ENCODE results near the gene ATP5PF. TPM values are rescaled to one million over a fixed set of nuclear protein-coding genes. Genes with fewer than 3 reads are reported as not detected.

Gene ATP5PF
- total and polyA plus RNA-seq, 2 experiments from 2014 or later: 127 to 751 TPM

GRCh38 chr21:25760061-25760460, 25.4 kb upstream of the ATP5PF start:
- Histone ChIP-seq H3K36me3 (ENCODE audit: insufficient read depth) (peaks cover 19% of the 10 kb centered on the region), H3K27ac (ENCODE audit: low read depth) (no peak overlapping the region), H3K4me2 (no peak overlapping the region), H3F3A (replicated peaks; ENCODE audit: low read depth) (no peaks in the 10 kb centered on the region), H3K9me2 (ENCODE audit: insufficient read depth) (no peaks in the 10 kb centered on the region), H3K79me2 (replicated peaks; ENCODE audit: insufficient read depth) (no peaks in the 10 kb centered on the region), H3K4me1 (ENCODE audit: insufficient read depth) (no peaks in the 10 kb centered on the region), H2AFZ (no peak overlapping the region), H3K27me3 (ENCODE audit: insufficient read depth) (no peaks in the 10 kb centered on the region), H4K20me1 (replicated peaks; ENCODE audit: insufficient read depth) (0 out of 2 replicates have a peak, but pooled peaks cover 6% of the 10 kb centered on the region), H3K4me3 (no peak overlapping the region)
- Mint-ChIP-seq H3K9me3 (no peaks in the 10 kb centered on the region), H3K4me1 (no peaks in the 10 kb centered on the region), H3K27me3 (ENCODE audit: insufficient read depth, low read depth, poor library complexity) (peaks cover 2% of the 10 kb centered on the region), H3K4me3 (no peak overlapping the region), H3K27ac (no peak overlapping the region), H3K36me3 (ENCODE audit: low read depth) (peaks cover 30% of the 10 kb centered on the region)
- DNase-seq (ENCODE audit: low spot score): no peak
- TF ChIP-seq REST (IDR thresholded peaks at IDR 0.05; ENCODE audit: unreplicated experiment) (no peak), POLR2AphosphoS5 (IDR thresholded peaks at IDR 0.05; ENCODE audit: low read depth) (no peak), EZH2 (IDR thresholded peaks at IDR 0.05; ENCODE audit: low read depth, unreplicated experiment) (no peak)
- no peak for ATAC-seq

- H3K27ac Mint-ChIP-seq: no peak overlapping the region
- Histone ChIP-seq H3K27me3 (ENCODE audit: insufficient read depth) (no peaks in the 10 kb centered on the region), H3K4me1 (ENCODE audit: insufficient read depth) (no peaks in the 10 kb centered on the region), H3K27ac (ENCODE audit: low read depth) (no peak overlapping the region), H4K20me1 (replicated peaks; ENCODE audit: insufficient read depth) (0 out of 2 replicates have a peak, but pooled peaks cover 6% of the 10 kb centered on the region), H3K4me2 (no peak overlapping the region), H3K4me3 (no peak overlapping the region), H3F3A (replicated peaks; ENCODE audit: low read depth) (no peaks in the 10 kb centered on the region), H3K9me2 (ENCODE audit: insufficient read depth) (no peaks in the 10 kb centered on the region), H3K36me3 (ENCODE audit: insufficient read depth) (peaks cover 14% of the 10 kb centered on the region), H3K79me2 (replicated peaks; ENCODE audit: insufficient read depth) (no peaks in the 10 kb centered on the region), H2AFZ (no peak overlapping the region)
- ATAC-seq (no peak), DNase-seq (ENCODE audit: low spot score) (no peak)
- peaks cover 30% of the 10 kb centered on the region for H3K36me3 Mint-ChIP-seq (ENCODE audit: low read depth)
- no peaks in the 10 kb centered on the region for H3K4me1 Mint-ChIP-seq
- H3K9me3 Mint-ChIP-seq: no peaks in the 10 kb centered on the region
- H3K27me3 Mint-ChIP-seq (ENCODE audit: insufficient read depth, low read depth, poor library complexity): peaks cover 2% of the 10 kb centered on the region
- no peak overlapping the region for H3K4me3 Mint-ChIP-seq
- TF ChIP-seq CREB1 (CRISPR knock-in tag; IDR thresholded peaks at IDR 0.05; ENCODE audit: low read depth): no peak
- TF ChIP-seq EZH2 (IDR thresholded peaks at IDR 0.05; ENCODE audit: low read depth, unreplicated experiment): no peak
- no peak for TF ChIP-seq NANOG (IDR thresholded peaks at IDR 0.05; ENCODE audit: borderline replicate concordance)
- no peak for TF ChIP-seq JUNB (IDR thresholded peaks at IDR 0.05; ENCODE audit: unreplicated experiment)
- no peak for TF ChIP-seq EZH2phosphoT487 (IDR thresholded peaks at IDR 0.05; ENCODE audit: unreplicated experiment)
- TF ChIP-seq CTCF (conservative IDR thresholded peaks at IDR 0.05; ENCODE audit: low read depth in 2 of 2): no peak
- no peak for TF ChIP-seq ZNF331 (CRISPR knock-in tag; IDR thresholded peaks at IDR 0.05; ENCODE audit: low read depth)
- no peak for TF ChIP-seq STAT1 (IDR thresholded peaks at IDR 0.05; ENCODE audit: unreplicated experiment)
- TF ChIP-seq ZNF114 (CRISPR knock-in tag; IDR thresholded peaks at IDR 0.05): no peak
- TF ChIP-seq POLR2AphosphoS5 (IDR thresholded peaks at IDR 0.05; ENCODE audit: low read depth): no peak
- TF ChIP-seq REST (IDR thresholded peaks at IDR 0.05; ENCODE audit: unreplicated experiment): no peak
- no peak for TF ChIP-seq ETS1 (IDR thresholded peaks at IDR 0.05)
These were observed 24.9 kb upstream of the ATP5PF start for GRCh38 chr21:25759573-25759972.
